Adrenal gland (tissue), 12 donors: Measurements from ENCODE around the gene C2CD4B. TPM values are rescaled to one million over a fixed set of nuclear protein-coding genes. Genes with fewer than 3 reads are reported as not detected.

ENCODE experiments used
- DNase-seq, 7 donors: peaks; one replicate each; pipeline ENCODE4 v3.0.0-alpha.2; 2019 to 2020
- H3K27ac ChIP-seq, 5 donors: fragments of 200-600 bp; sonication (generic) in 4 of 5; 1 replicate in 3 of 5; 2 replicates in 2 of 5; pipeline versions ENCODE4 v1.5.1 to v1.8.0; 2016 to 2020; ENCODE audit warnings: mild to moderate bottlenecking in 1 of 5
- H3K27me3 ChIP-seq: fragments of 200-600 bp; 2 replicates; pipeline ENCODE4 v1.8.0; 2021
- H3K36me3 ChIP-seq, 2 donors: fragments of 200-600 bp; replicated peaks in 1 of 2; 1 replicate in 1 of 2; 2 replicates in 1 of 2; pipeline versions ENCODE4 v1.5.1 to v1.8.0; 2018 to 2022
- H3K4me1 ChIP-seq, 2 donors: fragments of 200-600 bp; replicated peaks in 1 of 2; 1 replicate in 1 of 2; 2 replicates in 1 of 2; pipeline versions ENCODE4 v1.5.1 to v1.8.0; 2018 to 2021
- H3K4me3 ChIP-seq, 4 donors: fragments of 200-600 bp; sonication (generic) in 3 of 4; one replicate each; pipeline ENCODE4 v1.5.1; 2016 to 2018
- H3K9me3 ChIP-seq, 3 donors: fragments of 200-600 bp; sonication (generic) in 1 of 3; replicated peaks in 1 of 3; 1 replicate in 2 of 3; 2 replicates in 1 of 3; pipeline versions ENCODE4 v1.5.1 to v1.8.0; 2016 to 2021
- CTCF ChIP-seq, 6 experiments: fragments of 450-650 bp in 4 of 6; fragments of 200-600 bp in 2 of 6; sonication (generic) in 1 of 6; IDR thresholded peaks; 1 replicate in 5 of 6; 2 replicates in 1 of 6; pipeline versions ENCODE4 v1.5.1 to v1.8.0; 2016 to 2021; ENCODE audit warnings: antibody characterized with exemption in 6 of 6, mild to moderate bottlenecking in 2 of 6, moderate library complexity in 1 of 6
- POLR2A ChIP-seq, 2 donors: fragments of 450-650 bp; IDR thresholded peaks; one replicate each; pipeline ENCODE4 v1.6.1; 2017; ENCODE audit warnings: antibody characterized with exemption in 2 of 2, mild to moderate bottlenecking in 2 of 2, moderate library complexity in 1 of 2
- WGBS, 4 donors: extraction: QIAGEN DNeasy Blood & Tissue Kit in 2 of 4; methylation state at CpG; one replicate each; pipeline versions ENCODE4 v1.1.5 to v1.1.7; 2013 to 2017; 5-methylcytosine and 5-hydroxymethylcytosine counted together
- intact Hi-C, 2 donors: fragments of 100-400 bp; cut with DNase I; formaldehyde crosslinking; loops; one replicate each; pipeline versions ENCODE4 v1.14.1 to v1.15.0; 2022 to 2023
- polyA plus RNA-seq, 3 donors: library from polyadenylated mRNA; stranded (reverse); fragments of 200-250 nt in 2 of 3; fragments of 350-450 nt in 1 of 3; fragmentation: Illumina TruSeq in 1 of 3; extraction: RNeasy Lipid Tissue Mini Kit (QIAGEN cat#74804) in 1 of 3; gene quantifications; one replicate each; pipeline ENCODE4 v1.2.3, GENCODE V29; 2013 to 2014
- total RNA-seq, 9 donors: library from RNA; depleted of rRNA in 4 of 9; stranded (reverse); fragments of >200 nt in 4 of 9; fragments of 120-200 nt in 1 of 9; fragmentation: NEBNext Ultra II Directional in 1 of 9; extraction: Animal tissue kit (Norgen Biotek cat#: 25700) in 1 of 9; gene quantifications; one replicate each; pipeline versions ENCODE4 v1.1.0 to v1.2.4, GENCODE V29; 2013 to 2023
- donor health status: healthy with polysubstance abuse.
- donor health status: Bipolar disorder and iron deficiency.
- donor health status: DM: yes; HTN: yes; CAD: no.
- donor health status: DM: no; HTN: no; CAD: no.
- donor health status: DM: no; HTN: no; CAD: no.
- donor health status: DM: yes; HTN: yes; CAD: no.

The C2CD4B gene
- total and polyA plus RNA-seq, 12 donors = 0.61 to 3.6 (median 1.3) TPM; not detected in 3

- TF ChIP-seq CTCF (IDR thresholded peaks at IDR 0.05) = no peak
- no peak for TF ChIP-seq POLR2A (IDR thresholded peaks at IDR 0.05)
- H3K27ac ChIP-seq = no peak overlapping the region
- H3K27me3 ChIP-seq = no peaks in the 10 kb centered on the region
- H3K36me3 ChIP-seq = no peaks in the 10 kb centered on the region
- 70 to 85% (median 83%) methylated on average over 5 of the region's 5 CpGs for WGBS, 4 donors
- intact Hi-C loops = no loop called here
- H3K4me3 ChIP-seq = no peak overlapping the region
- no peaks in the 10 kb centered on the region for H3K9me3 ChIP-seq
- DNase-seq = no peak
- no peaks in the 10 kb centered on the region for H3K4me1 ChIP-seq
Observed at GRCh38 chr15:62187425-62187824, 22.3 kb upstream of the C2CD4B start.

- intact Hi-C loops = no loop called here
Observed at GRCh38 chr15:62186578-62186977, 21.5 kb upstream of the C2CD4B start.

DNA sequence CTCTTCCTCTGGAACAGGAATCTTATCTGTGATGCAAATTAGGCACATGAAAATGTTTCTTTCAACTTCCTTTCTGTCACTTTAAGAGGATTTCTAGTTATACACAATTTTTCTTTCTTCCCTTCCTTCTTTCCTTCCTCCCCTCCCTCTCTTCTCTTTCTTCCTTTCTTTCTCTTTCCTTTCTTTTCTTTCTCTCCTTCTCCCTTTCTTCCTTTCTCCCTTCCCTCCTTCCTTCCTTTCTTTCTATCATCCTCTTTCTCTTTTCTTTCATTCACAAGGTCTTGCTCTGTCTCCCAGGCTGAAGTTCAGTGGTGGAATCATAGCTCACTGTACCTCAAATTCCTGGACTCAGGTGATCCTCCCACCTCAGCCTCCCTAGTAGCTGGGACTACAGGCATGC lies 18.0 kb upstream of the C2CD4B start:
- H3K27ac ChIP-seq = no peak overlapping the region
- no peak for TF ChIP-seq CTCF (IDR thresholded peaks at IDR 0.05)
- no peak for TF ChIP-seq POLR2A (IDR thresholded peaks at IDR 0.05)
- no peaks in the 10 kb centered on the region for H3K9me3 ChIP-seq
- H3K36me3 ChIP-seq = no peaks in the 10 kb centered on the region
- H3K27me3 ChIP-seq = no peaks in the 10 kb centered on the region
- no peak overlapping the region for H3K4me3 ChIP-seq
- intact Hi-C loops = no loop called here
- H3K4me1 ChIP-seq = no peaks in the 10 kb centered on the region
- no peak for DNase-seq

More at GRCh38 chr15:62186578-62186977, 21.5 kb upstream of the C2CD4B start:
- Histone ChIP-seq H3K36me3 (no peaks in the 10 kb centered on the region), H3K4me1 (no peaks in the 10 kb centered on the region), H3K4me3 (no peak overlapping the region), H3K9me3 (no peaks in the 10 kb centered on the region), H3K27ac (no peak overlapping the region), H3K27me3 (no peaks in the 10 kb centered on the region)
- TF ChIP-seq POLR2A (IDR thresholded peaks at IDR 0.05) = no peak
- no peak for TF ChIP-seq CTCF (IDR thresholded peaks at IDR 0.05)
- 96% methylated on average over 14 to 27 of the region's 27 CpGs; no CpG with 5 or more reads in 1 of the 4 donors for WGBS, 4 donors
- DNase-seq = no peak

GRCh38 chr15:62173215-62173614 lies 8.1 kb upstream of the C2CD4B start:
- peak in 5 of 7 donors; percentile 23 to 76 (median 48) for DNase-seq
- intact Hi-C loops = no loop called here
- H3K27me3 ChIP-seq = no peaks in the 10 kb centered on the region
- TF ChIP-seq CTCF (IDR thresholded peaks at IDR 0.05) (no peak), POLR2A (IDR thresholded peaks at IDR 0.05) (no peak)
- no peaks in the 10 kb centered on the region for H3K36me3 ChIP-seq
- H3K4me1 ChIP-seq = no peaks in the 10 kb centered on the region
- WGBS, 4 donors = 73 to 82% (median 78%) methylated on average over 5 of the region's 5 CpGs
- H3K4me3 ChIP-seq = no peak overlapping the region
- H3K9me3 ChIP-seq = no peaks in the 10 kb centered on the region
- peak overlapping the region in 1 of 5 donors; percentile 66 for H3K27ac ChIP-seq
